ENCODE data around the gene LLGL1.

GRCh38 chr17:18185832-18186626 is 39.4 kb upstream of the LLGL1 start:
- TF ChIP-seq CTCF (IDR thresholded peaks at IDR 0.05; ENCODE audit: insufficient read depth, low read length), result no peak
- no peak for TF ChIP-seq REST (IDR thresholded peaks at IDR 0.05; ENCODE audit: insufficient replicate concordance, low read depth)
- no peak for TF ChIP-seq GABPA (IDR thresholded peaks at IDR 0.05; ENCODE audit: low read depth)
- no peak for TF ChIP-seq POLR2AphosphoS5 (IDR thresholded peaks at IDR 0.05; ENCODE audit: low read depth)

Data from HL-60 (cell line).